HG03558 (cell line): ENCODE data around the gene HTRA2.

Source experiments
- ATAC-seq: cut with Tn5 transposase; IDR thresholded peaks from one replicate; pipeline ENCODE4 v1.9.1; 2021; ENCODE audit warnings: moderate number of reproducible peaks; ENCODE audit not compliant: unreplicated experiment; ENCODE audit errors: extremely low read depth

HTRA2 gene

DNA sequence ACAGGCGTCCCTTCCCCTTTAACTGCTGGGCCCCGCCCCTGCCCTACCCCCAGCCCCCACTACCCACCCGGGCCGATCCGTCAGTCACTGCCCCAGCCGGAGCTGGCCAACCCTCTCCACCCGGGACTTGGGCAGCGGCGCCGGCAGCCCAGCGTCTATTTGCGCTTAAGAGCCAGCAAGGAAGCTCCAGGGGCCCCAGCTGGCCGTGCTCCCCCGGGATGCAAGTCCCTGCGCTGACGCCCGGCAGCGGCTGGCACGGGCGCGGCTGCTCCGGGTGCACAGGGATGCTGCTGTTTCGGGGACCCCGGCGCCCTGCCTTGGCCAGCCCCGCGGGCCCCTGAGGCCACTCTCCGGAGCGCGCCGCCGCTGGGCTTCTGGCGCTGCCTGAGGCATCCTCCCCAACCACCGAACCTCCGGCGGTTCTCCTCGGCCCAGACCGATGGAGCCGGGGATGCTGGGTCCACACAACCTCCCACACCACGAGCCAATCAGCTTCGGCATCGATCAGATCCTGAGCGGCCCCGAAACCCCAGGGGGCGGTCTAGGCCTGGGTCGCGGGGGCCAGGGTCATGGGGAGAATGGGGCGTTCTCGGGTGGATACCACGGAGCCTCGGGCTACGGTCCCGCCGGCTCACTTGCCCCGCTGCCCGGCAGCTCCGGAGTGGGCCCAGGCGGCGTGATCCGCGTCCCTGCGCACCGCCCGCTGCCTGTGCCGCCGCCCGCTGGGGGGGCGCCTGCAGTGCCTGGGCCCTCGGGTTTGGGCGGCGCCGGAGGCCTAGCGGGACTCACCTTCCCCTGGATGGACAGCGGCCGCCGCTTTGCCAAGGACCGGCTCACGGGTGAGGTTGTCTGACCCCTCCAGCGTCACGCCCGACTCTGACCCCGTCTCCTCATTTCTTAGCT, 15.1 kb upstream of the HTRA2 start, which contains the start of gene TLX2:
TLX2 (plus strand) TSS at position 83 of the 903 bp plus-strand sequence; CDS start at position 440, 357 bp downstream.
- no peak for ATAC-seq

- no peak for ATAC-seq
Observed at GRCh38 chr2:74515271-74515980, 14.3 kb upstream of the HTRA2 start.

- no peak for ATAC-seq
Observed at GRCh38 chr2:74515981-74516633, 13.6 kb upstream of the HTRA2 start.

- no peak for ATAC-seq
Observed at GRCh38 chr2:74516650-74517049, 13.1 kb upstream of the HTRA2 start.

- ATAC-seq = no peak
Observed at GRCh38 chr2:74522516-74522915, 7.2 kb upstream of the HTRA2 start.

DNA sequence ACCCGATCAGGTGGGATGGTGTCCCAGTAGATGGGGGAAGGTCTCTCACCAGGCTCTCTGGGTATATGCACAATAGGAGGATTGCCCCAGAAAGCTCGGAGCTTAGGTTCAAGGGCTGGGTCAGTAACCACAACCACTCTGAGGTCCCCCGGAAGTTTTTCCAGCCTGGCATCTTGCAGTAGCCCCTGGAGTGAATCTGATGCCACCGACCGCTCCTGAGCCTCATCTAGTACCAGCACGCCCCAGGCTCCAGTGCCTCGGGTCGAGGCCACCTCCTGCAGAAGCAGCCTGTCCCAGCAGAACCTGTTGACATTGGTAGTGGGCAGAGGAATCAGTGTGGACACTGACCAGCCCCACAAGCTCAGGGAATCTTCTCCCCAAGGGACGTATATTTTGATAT, 5.7 kb upstream of the HTRA2 start:
- ATAC-seq = no peak

DNA sequence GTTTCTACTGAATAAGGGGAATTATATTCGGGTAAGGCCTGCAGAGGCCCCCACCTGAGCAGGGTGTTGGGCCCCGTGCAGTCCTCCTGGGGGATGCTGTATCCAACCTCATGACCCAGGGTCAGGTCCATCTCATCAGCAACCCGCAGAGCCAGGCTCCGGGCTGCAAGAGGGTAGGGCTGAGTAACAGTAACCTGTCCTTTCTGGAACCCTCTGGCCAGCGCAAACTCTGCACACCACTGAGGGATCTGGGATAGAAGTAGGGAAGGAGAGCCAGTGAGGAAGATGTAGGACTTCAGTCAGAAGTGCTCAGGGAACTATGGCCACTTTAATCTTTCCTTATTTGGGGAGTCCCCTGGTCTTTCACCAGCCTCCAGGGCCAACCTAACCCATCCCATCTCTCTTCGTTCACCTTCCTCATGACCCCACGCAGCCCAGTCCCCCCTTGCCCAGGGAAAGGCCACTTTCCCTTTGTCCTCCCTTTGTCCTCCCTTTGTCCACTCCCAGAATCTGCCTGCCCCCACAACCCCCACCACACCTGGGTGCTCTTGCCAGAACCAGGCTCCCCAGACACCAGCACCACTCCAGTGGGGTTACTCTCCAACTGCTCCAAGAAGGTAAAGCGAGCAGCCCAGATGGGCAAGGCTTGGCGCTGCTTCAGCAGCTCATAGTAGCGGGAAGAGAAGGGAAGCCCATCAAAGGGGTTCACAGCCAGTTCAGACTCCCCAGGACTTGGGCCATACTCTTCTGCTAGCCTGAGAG, 4.6 kb upstream of the HTRA2 start:
- ATAC-seq = no peak

GRCh38 chr2:74525717-74526648, 3.8 kb upstream of the HTRA2 start, which contains the start of gene DQX1:
TSS of gene DQX1 (minus strand) at chr2:74526231. CDS start at chr2:74525729, 502 bp downstream.
- no peak for ATAC-seq

DNA sequence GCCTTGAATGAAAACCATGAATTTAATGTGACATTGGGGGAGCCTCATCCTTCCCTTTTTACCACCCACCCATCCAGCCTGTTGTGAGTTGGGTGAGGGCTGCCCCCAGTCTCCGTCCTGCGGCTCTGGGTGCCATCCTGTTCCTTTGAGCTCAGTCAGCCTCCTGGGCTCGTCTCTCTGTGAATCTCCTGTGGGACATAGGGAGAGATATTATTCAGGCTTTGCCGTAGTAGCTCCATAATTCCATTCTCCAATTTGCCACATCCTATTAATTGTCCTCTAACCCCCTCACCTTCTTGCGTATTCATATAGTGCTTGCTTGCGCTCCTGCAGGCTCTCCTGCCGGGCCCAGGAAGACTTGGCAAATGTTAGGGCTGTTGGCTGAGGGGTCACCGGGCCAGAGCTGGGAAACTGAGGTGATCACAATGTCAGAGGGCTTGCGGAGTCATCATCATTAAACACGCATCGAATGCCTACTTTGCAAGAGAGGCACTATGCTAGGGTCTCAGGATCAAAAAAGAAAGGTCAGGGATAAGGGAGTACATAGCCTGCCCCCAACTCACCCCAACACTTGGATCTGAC, 3.0 kb upstream of the HTRA2 start:
- no peak for ATAC-seq

- no peak for ATAC-seq
Observed at GRCh38 chr2:74527741-74528140, 2.0 kb upstream of the HTRA2 start.

DNA sequence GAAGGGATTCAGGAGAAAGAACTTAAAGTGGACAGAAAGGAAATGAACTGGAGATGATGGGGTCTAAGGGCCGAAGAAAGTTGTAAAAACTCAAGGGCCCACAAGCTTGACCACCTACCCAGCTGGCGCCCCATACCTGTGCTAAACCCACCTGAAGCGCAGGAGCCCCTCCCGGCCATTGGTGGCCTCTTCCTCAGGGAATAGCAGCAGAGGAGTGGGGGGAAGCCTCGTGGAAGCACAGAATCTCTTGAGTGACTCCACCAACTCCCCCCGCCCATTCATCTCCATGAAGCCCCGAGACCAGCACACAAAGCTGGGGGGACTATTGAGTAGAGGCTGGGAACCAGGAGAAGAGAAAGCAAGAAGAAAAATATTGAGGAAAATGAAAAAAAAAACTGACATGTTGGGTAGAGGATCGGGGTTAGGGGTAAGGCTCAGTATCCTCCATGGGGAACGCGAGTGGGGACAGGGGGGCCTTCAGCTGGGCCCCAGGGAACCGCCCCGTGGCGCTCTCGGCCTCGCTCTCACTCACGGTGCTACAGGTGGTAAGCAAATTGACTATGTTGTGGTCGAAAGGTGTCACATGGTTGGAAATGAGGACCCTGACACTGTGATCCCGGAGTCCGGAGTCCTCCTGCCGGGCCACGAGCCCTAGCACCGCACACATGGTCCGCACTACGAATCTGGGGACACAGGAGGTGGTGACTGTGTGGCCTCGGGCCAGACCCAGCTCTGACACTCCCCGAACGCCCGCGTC, 955 bp upstream of the HTRA2 start:
- no peak for ATAC-seq

GRCh38 chr2:74530239-74531187, 780 bp downstream of the HTRA2 start:
- ATAC-seq = no peak

DNA sequence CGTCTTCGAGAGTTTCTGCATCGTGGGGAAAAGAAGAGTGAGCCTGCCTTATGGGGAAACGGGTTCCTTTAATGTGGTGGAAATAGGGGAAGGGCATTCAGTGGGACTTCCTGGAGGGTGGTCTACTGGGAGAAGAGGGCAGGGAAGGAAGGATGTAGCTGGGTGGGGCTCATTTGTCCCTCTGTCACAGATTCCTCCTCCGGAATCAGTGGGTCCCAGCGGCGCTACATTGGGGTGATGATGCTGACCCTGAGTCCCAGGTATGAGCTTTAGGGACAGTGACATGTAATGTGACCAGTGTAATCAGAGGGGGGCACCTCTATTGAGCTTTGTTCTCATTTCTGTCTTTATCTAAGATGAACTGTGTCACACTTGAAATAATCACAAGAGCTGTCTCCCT, 1.9 kb downstream of the HTRA2 start:
- ATAC-seq = no peak

DNA sequence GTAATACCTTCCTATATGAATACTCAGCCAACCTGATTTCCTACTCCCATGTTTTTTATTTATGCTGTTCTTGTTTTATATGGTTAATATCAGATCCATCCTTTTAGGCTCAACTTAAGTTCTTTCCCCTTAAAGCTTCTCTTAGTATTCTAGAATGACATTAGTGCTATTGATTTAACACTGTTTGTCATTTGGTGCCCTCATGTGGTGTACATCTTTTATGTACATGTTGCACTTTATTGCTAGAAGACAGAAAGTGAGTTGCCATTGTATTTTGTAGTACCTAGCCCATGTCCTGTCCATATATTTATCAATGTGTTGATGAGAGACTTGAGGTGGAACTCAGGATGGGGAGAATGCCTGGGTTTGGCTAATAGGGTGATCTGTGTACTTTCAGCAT, 2.5 kb downstream of the HTRA2 start:
- ATAC-seq = no peak

DNA sequence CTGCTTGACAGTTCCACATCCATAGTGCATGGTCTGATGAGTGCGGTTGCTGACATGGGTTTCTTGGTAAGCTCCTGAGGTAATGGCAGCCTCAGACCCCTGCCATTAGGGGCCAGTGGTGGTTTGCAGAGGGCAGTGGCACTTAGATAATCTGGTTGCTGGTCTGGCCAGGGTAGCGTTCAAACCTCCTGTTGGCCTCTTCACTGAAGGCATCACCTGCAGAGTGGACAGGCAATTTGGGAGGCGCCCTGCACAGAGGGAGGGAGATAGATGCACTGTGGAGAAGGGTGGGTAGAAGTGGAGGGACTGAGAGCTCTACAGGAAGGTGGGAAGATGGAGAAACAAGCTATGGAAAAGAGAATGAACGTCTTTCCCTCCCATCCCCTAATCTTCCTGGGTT, 3.7 kb downstream of the HTRA2 start:
- ATAC-seq = no peak

GRCh38 chr2:74534411-74534810, 4.7 kb downstream of the HTRA2 start:
- ATAC-seq = no peak

- ATAC-seq = no peak
Observed at GRCh38 chr2:74535440-74535965, 5.8 kb downstream of the HTRA2 start.
